Measurements from ENCODE around the gene APOL6.

GRCh38 chr22:35609261-35609660 lies 39.0 kb upstream of the APOL6 start:
- TF ChIP-seq POLR2A (IDR thresholded peaks at IDR 0.05; ENCODE audit: low read length) (no peak), GATA1 (IDR thresholded peaks at IDR 0.05; ENCODE audit: low read depth, low read length) (no peak)
